Measurements from ENCODE around the gene CCDC122.

The CCDC122 gene

DNA sequence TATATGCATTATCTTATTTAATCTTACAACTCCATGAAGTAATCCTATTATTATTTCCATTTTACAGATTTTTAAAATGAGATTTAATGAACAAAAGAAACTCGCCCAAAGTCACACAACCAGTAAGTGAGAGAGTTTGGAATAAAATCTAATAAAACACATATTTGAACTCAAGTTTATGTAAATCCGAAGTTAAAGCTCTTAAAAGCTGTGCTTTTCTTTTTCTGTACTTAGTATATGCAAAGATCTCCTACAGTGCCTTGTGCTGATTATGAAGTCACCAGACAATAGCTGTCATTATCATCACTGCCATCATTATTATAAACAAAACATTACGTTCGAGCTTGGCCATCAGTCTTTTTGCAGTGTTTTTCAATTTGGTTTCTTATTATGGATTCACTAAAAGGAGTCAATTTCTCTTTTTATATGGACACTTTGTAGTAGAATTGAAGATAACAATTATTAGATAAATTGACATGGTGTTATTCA lies 63.1 kb downstream of the CCDC122 start:
- peaks cover 5% of the 10 kb centered on the region for H3K4me1 ChIP-seq (ENCODE audit: control insufficient read depth, insufficient read depth, low read length)
- no peak overlapping the region for H3K27ac ChIP-seq (ENCODE audit: low read depth, low read length)
- no peaks in the 10 kb centered on the region for H3K27me3 ChIP-seq (ENCODE audit: control insufficient read depth, insufficient read depth, low read length)
- no peak overlapping the region for H3K9ac ChIP-seq (ENCODE audit: low read length)
- no peak overlapping the region for H3K4me3 ChIP-seq (ENCODE audit: low read length)
- no peaks in the 10 kb centered on the region for H3K36me3 ChIP-seq (ENCODE audit: control insufficient read depth, insufficient read depth, low read length)

DNA sequence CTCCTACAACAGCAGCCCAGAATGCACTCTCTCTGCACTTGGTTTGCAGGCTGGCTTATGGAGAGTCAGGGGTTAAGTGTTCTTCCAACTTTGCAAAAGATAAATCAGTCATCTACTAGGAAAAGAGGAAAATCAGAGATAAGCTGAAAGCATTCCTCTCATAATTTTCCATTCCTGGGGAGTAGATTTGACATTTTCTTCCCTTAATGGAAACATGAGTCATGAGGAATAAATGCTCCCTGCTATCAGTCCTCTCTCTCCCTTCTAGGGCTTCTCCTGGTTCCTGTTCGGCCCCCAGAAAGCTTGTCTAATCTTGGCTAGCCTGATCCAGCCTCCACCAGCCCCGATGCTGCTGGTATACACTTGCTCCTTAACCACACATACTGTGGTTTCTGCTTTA lies 64.3 kb downstream of the CCDC122 start:
- Histone ChIP-seq H3K4me3 (ENCODE audit: low read length) (no peak overlapping the region), H3K27ac (ENCODE audit: low read depth, low read length) (no peak overlapping the region), H3K9ac (ENCODE audit: low read length) (no peak overlapping the region)

DNA sequence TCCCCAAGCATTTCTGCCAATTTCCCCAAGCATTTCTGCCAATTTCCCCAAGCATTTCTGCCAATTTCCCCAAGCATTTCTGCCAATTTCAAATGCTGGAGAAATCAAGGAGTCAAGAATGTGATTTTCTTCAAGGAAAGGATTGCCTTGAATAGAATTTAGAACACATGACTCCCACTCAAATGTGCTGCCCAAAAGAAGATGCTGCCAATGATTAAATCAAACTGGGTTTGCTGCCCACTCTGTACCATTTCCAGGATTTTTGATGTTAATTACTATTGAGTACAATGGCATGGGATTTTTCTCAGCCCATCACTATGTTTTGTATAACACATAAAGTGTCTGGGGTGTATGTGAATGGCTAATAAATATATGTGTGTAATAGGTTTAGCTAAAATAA lies 70.9 kb downstream of the CCDC122 start:
- H3K9ac ChIP-seq (ENCODE audit: low read length), result no peak overlapping the region
- H3K27ac ChIP-seq (ENCODE audit: low read depth, low read length), result no peak overlapping the region

More for the DNA sequence above, 64.3 kb downstream of the CCDC122 start:
- H3K36me3 ChIP-seq (ENCODE audit: control insufficient read depth, insufficient read depth, low read length), result no peaks in the 10 kb centered on the region
- H3K27me3 ChIP-seq (ENCODE audit: control insufficient read depth, insufficient read depth, low read length), result no peaks in the 10 kb centered on the region
- peaks cover 5% of the 10 kb centered on the region for H3K4me1 ChIP-seq (ENCODE audit: control insufficient read depth, insufficient read depth, low read length)

GRCh38 chr13:43805681-43806128 lies 73.8 kb downstream of the CCDC122 start:
- no peak overlapping the region for H3K9ac ChIP-seq (ENCODE audit: low read length)
- H3K27ac ChIP-seq (ENCODE audit: low read depth, low read length), result no peak overlapping the region
- H3K36me3 ChIP-seq (ENCODE audit: control insufficient read depth, insufficient read depth, low read length), result no peaks in the 10 kb centered on the region
- no peaks in the 10 kb centered on the region for H3K4me1 ChIP-seq (ENCODE audit: control insufficient read depth, insufficient read depth, low read length)
- no peaks in the 10 kb centered on the region for H3K27me3 ChIP-seq (ENCODE audit: control insufficient read depth, insufficient read depth, low read length)
- H3K4me3 ChIP-seq (ENCODE audit: low read length), result no peak overlapping the region

More for the DNA sequence above, 70.9 kb downstream of the CCDC122 start:
- Histone ChIP-seq H3K27me3 (ENCODE audit: control insufficient read depth, insufficient read depth, low read length) (no peaks in the 10 kb centered on the region), H3K4me1 (ENCODE audit: control insufficient read depth, insufficient read depth, low read length) (no peaks in the 10 kb centered on the region), H3K36me3 (ENCODE audit: control insufficient read depth, insufficient read depth, low read length) (no peaks in the 10 kb centered on the region), H3K4me3 (ENCODE audit: low read length) (no peak overlapping the region)

DNA sequence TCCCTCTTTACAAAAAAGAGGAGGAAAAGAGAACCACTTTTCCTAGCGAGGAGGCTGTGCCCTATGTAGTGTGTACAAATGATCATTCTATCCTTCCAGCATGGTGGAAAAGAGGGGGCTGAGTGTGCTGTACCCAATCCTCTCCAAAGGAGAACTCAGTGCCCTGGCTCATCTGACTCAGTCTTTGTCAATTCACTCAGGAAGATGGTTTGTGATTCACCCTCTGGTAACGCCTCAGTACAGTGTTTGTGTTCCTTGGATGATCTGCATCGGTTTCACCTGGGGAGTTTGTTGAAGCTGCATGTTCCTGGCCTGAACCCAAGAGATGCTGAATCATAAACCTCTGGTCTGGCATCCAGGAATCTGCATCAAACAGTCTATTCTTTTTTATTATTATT lies 74.5 kb downstream of the CCDC122 start:
- H3K36me3 ChIP-seq (ENCODE audit: control insufficient read depth, insufficient read depth, low read length), result no peaks in the 10 kb centered on the region

GRCh38 chr13:43804461-43805070 lies 75.0 kb downstream of the CCDC122 start:
- no peaks in the 10 kb centered on the region for H3K4me1 ChIP-seq (ENCODE audit: control insufficient read depth, insufficient read depth, low read length)
- H3K4me3 ChIP-seq (ENCODE audit: low read length), result no peak overlapping the region
- no peaks in the 10 kb centered on the region for H3K36me3 ChIP-seq (ENCODE audit: control insufficient read depth, insufficient read depth, low read length)
- H3K27ac ChIP-seq (ENCODE audit: low read depth, low read length), result no peak overlapping the region
- H3K9ac ChIP-seq (ENCODE audit: low read length), result no peak overlapping the region
- H3K27me3 ChIP-seq (ENCODE audit: control insufficient read depth, insufficient read depth, low read length), result no peaks in the 10 kb centered on the region

More for the DNA sequence above, 74.5 kb downstream of the CCDC122 start:
- Histone ChIP-seq H3K4me3 (ENCODE audit: low read length) (no peak overlapping the region), H3K27ac (ENCODE audit: low read depth, low read length) (no peak overlapping the region), H3K9ac (ENCODE audit: low read length) (no peak overlapping the region), H3K27me3 (ENCODE audit: control insufficient read depth, insufficient read depth, low read length) (no peaks in the 10 kb centered on the region), H3K4me1 (ENCODE audit: control insufficient read depth, insufficient read depth, low read length) (no peaks in the 10 kb centered on the region)

DNA sequence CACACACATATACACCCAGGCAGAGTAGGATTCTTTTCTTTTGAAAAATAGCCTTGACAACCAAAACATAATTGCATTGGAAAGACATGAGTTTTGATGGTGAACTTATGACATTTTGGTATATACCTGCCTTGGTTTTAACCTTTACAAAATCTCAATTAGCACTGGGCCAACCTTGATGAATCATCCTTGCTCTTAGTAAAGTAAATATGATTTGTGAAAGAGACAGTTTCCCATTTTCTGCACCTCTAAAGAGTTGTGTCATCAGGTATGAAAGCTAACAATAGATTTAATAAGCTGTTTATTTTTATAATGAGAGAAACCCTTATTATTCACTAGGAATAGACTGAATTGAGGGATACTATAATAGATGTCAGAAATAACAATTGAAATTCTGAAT lies 77.0 kb downstream of the CCDC122 start:
- no peaks in the 10 kb centered on the region for H3K36me3 ChIP-seq (ENCODE audit: control insufficient read depth, insufficient read depth, low read length)
- no peak overlapping the region for H3K9ac ChIP-seq (ENCODE audit: low read length)
- H3K4me3 ChIP-seq (ENCODE audit: low read length), result no peak overlapping the region
- H3K27me3 ChIP-seq (ENCODE audit: control insufficient read depth, insufficient read depth, low read length), result no peaks in the 10 kb centered on the region
- H3K27ac ChIP-seq (ENCODE audit: low read depth, low read length), result no peak overlapping the region
- H3K4me1 ChIP-seq (ENCODE audit: control insufficient read depth, insufficient read depth, low read length), result no peaks in the 10 kb centered on the region

- no peak overlapping the region for H3K27ac ChIP-seq (ENCODE audit: low read depth, low read length)
- no peak overlapping the region for H3K4me3 ChIP-seq (ENCODE audit: low read length)
- H3K36me3 ChIP-seq (ENCODE audit: control insufficient read depth, insufficient read depth, low read length), result no peaks in the 10 kb centered on the region
- H3K4me1 ChIP-seq (ENCODE audit: control insufficient read depth, insufficient read depth, low read length), result no peaks in the 10 kb centered on the region
- H3K27me3 ChIP-seq (ENCODE audit: control insufficient read depth, insufficient read depth, low read length), result no peaks in the 10 kb centered on the region
- no peak overlapping the region for H3K9ac ChIP-seq (ENCODE audit: low read length)
Observed at GRCh38 chr13:43800828-43801227, 78.7 kb downstream of the CCDC122 start.

DNA sequence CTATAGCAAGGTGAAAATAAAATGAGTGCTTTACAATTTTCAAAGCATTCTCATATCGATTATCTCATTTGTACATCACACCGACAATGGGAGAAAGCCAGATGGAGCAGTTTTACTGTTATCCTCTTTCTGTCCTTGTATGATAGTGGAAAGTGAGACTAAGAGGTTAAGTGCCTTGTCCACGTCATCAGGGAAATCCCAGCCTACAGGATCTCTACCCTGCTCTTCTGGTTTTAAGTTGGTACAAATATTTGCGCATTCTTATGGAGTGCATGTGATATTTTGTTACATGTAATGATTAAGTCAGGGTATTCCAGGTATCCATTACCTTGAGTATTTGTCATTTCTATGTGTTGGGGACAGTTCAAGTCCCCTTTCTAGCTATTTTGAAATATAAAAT lies 80.3 kb downstream of the CCDC122 start:
- no peak overlapping the region for H3K27ac ChIP-seq (ENCODE audit: low read depth, low read length)
- H3K4me3 ChIP-seq (ENCODE audit: low read length), result no peak overlapping the region

GRCh38 chr13:43797869-43798268 lies 81.7 kb downstream of the CCDC122 start:
- H3K27ac ChIP-seq (ENCODE audit: low read depth, low read length), result no peak overlapping the region
- no peaks in the 10 kb centered on the region for H3K27me3 ChIP-seq (ENCODE audit: control insufficient read depth, insufficient read depth, low read length)

More for the DNA sequence above, 80.3 kb downstream of the CCDC122 start:
- no peaks in the 10 kb centered on the region for H3K4me1 ChIP-seq (ENCODE audit: control insufficient read depth, insufficient read depth, low read length)
- no peak overlapping the region for H3K9ac ChIP-seq (ENCODE audit: low read length)
- H3K36me3 ChIP-seq (ENCODE audit: control insufficient read depth, insufficient read depth, low read length), result no peaks in the 10 kb centered on the region
- H3K27me3 ChIP-seq (ENCODE audit: control insufficient read depth, insufficient read depth, low read length), result no peaks in the 10 kb centered on the region

DNA sequence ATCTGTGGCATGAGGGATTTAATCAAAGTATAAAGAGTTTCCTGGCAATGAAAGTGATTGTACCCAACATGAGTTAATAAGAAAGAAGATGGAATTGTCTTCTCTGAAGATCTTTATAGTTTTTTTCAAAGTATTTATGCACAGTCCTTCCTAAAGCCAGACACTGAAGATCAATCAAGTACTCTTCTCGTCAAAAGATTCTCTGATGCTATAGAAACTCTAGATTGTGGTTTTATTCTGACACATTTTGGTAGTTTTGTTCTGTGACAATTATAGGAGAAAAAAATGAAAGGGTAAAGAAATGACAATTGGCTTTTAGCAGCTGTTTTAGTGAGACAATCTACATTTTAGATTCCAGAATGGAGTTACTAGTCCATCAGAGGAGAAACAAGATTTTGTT lies 82.4 kb downstream of the CCDC122 start:
- no peak overlapping the region for H3K4me3 ChIP-seq (ENCODE audit: low read length)
- no peak overlapping the region for H3K27ac ChIP-seq (ENCODE audit: low read depth, low read length)
- H3K4me1 ChIP-seq (ENCODE audit: control insufficient read depth, insufficient read depth, low read length), result no peaks in the 10 kb centered on the region
- no peaks in the 10 kb centered on the region for H3K36me3 ChIP-seq (ENCODE audit: control insufficient read depth, insufficient read depth, low read length)
- H3K9ac ChIP-seq (ENCODE audit: low read length), result no peak overlapping the region
- no peaks in the 10 kb centered on the region for H3K27me3 ChIP-seq (ENCODE audit: control insufficient read depth, insufficient read depth, low read length)

More at GRCh38 chr13:43797869-43798268, 81.7 kb downstream of the CCDC122 start:
- no peaks in the 10 kb centered on the region for H3K4me1 ChIP-seq (ENCODE audit: control insufficient read depth, insufficient read depth, low read length)
- no peak overlapping the region for H3K4me3 ChIP-seq (ENCODE audit: low read length)
- H3K36me3 ChIP-seq (ENCODE audit: control insufficient read depth, insufficient read depth, low read length), result no peaks in the 10 kb centered on the region
- no peak overlapping the region for H3K9ac ChIP-seq (ENCODE audit: low read length)

GRCh38 chr13:43794416-43794815 lies 85.1 kb downstream of the CCDC122 start:
- Histone ChIP-seq H3K9ac (ENCODE audit: low read length) (no peak overlapping the region), H3K27ac (ENCODE audit: low read depth, low read length) (no peak overlapping the region), H3K4me3 (ENCODE audit: low read length) (no peak overlapping the region), H3K4me1 (ENCODE audit: control insufficient read depth, insufficient read depth, low read length) (no peaks in the 10 kb centered on the region), H3K27me3 (ENCODE audit: control insufficient read depth, insufficient read depth, low read length) (no peaks in the 10 kb centered on the region), H3K36me3 (ENCODE audit: control insufficient read depth, insufficient read depth, low read length) (no peaks in the 10 kb centered on the region)

All from rectal smooth muscle tissue (tissue), 1 donor.